GM10248 (cell line): ENCODE results near the gene ZNG1B.
"Not testable (repeated sequence)": the region's sequence is repeated elsewhere in the genome, so short reads cannot be mapped to it uniquely, and the experiment has no call there.

Source experiments
- CTCF ChIA-PET: fragments of 300-600 bp; sonication (Branson Sonifier 250); formaldehyde crosslinking; extraction: SDS; loops from one replicate; lab custom pipeline; 2021; ENCODE audit warnings: antibody characterized with exemption; lab: Yijun Ruan, JAX
- POLR2A ChIA-PET: fragments of 350-650 bp; sonication (Branson Sonifier 250); formaldehyde crosslinking; extraction: SDS; loops from one replicate; lab custom pipeline; 2020; ENCODE audit warnings: antibody characterized with exemption; lab: Yijun Ruan, JAX
- DNase-seq: peaks from one replicate; pipeline ENCODE4 v3.0.0; 2012; ENCODE audit errors: extremely low spot score

The ZNG1B gene

GRCh38 chr2:113496527-113496926 lies 59.0 kb downstream of the ZNG1B start:
- DNase-seq, POLR2A ChIA-PET, CTCF ChIA-PET: not testable (repeated sequence)

GRCh38 chr2:113498365-113498764 lies 60.9 kb downstream of the ZNG1B start, which contains the start of gene FOXD4L1:
FOXD4L1 (plus strand) TSS chr2:113498665; CDS start chr2:113499257, 592 bp downstream.
- CTCF ChIA-PET, DNase-seq, POLR2A ChIA-PET: not testable (repeated sequence)

GRCh38 chr2:113499019-113499885 lies 61.8 kb downstream of the ZNG1B start:
- DNase-seq, POLR2A ChIA-PET, CTCF ChIA-PET: not testable (repeated sequence)

GRCh38 chr2:113499886-113500722 lies 62.6 kb downstream of the ZNG1B start:
- DNase-seq: peak; percentile 1
- CTCF ChIA-PET, POLR2A ChIA-PET: not testable (repeated sequence)

GRCh38 chr2:113500723-113501038 lies 63.2 kb downstream of the ZNG1B start:
- POLR2A ChIA-PET, DNase-seq, CTCF ChIA-PET: not testable (repeated sequence)

GRCh38 chr2:113502216-113503093 lies 65.0 kb downstream of the ZNG1B start:
- POLR2A ChIA-PET, CTCF ChIA-PET: not testable (repeated sequence)
- peak; percentile 1 for DNase-seq

- POLR2A ChIA-PET, CTCF ChIA-PET: not testable (repeated sequence)
- DNase-seq: peak; percentile 28
Observed at GRCh38 chr2:113503094-113504042, 65.9 kb downstream of the ZNG1B start.

- POLR2A ChIA-PET, CTCF ChIA-PET, DNase-seq: not testable (repeated sequence)
Observed at GRCh38 chr2:113504081-113504480, 66.6 kb downstream of the ZNG1B start.

GRCh38 chr2:113507394-113508140 lies 70.1 kb downstream of the ZNG1B start:
- POLR2A ChIA-PET, DNase-seq, CTCF ChIA-PET: not testable (repeated sequence)

GRCh38 chr2:113508187-113508586 lies 70.7 kb downstream of the ZNG1B start:
- CTCF ChIA-PET, DNase-seq, POLR2A ChIA-PET: not testable (repeated sequence)

- POLR2A ChIA-PET, CTCF ChIA-PET, DNase-seq: not testable (repeated sequence)
Observed at GRCh38 chr2:113510913-113511312, 73.4 kb downstream of the ZNG1B start.

GRCh38 chr2:113511859-113512258 lies 74.4 kb downstream of the ZNG1B start:
- CTCF ChIA-PET, DNase-seq, POLR2A ChIA-PET: not testable (repeated sequence)

- CTCF ChIA-PET, POLR2A ChIA-PET, DNase-seq: not testable (repeated sequence)
Observed at GRCh38 chr2:113515457-113515856, 78.0 kb downstream of the ZNG1B start.

GRCh38 chr2:113515995-113516394 lies 78.5 kb downstream of the ZNG1B start:
- POLR2A ChIA-PET, DNase-seq, CTCF ChIA-PET: not testable (repeated sequence)

- CTCF ChIA-PET, DNase-seq, POLR2A ChIA-PET: not testable (repeated sequence)
Observed at GRCh38 chr2:113517025-113517424, 79.5 kb downstream of the ZNG1B start.

GRCh38 chr2:113520837-113521236 lies 83.3 kb downstream of the ZNG1B start:
- POLR2A ChIA-PET, CTCF ChIA-PET, DNase-seq: not testable (repeated sequence)
